ENCODE measurements around the gene SLC22A1. TPM values are rescaled to one million over a fixed set of nuclear protein-coding genes. Genes with fewer than 3 reads are reported as not detected.

The SLC22A1 gene
- total and polyA plus RNA-seq, 2 of the 13 experiments (the other 11 are each of a cell fraction or from before 2014, with no cell fraction given): 0.80 to 0.87 TPM

DNA sequence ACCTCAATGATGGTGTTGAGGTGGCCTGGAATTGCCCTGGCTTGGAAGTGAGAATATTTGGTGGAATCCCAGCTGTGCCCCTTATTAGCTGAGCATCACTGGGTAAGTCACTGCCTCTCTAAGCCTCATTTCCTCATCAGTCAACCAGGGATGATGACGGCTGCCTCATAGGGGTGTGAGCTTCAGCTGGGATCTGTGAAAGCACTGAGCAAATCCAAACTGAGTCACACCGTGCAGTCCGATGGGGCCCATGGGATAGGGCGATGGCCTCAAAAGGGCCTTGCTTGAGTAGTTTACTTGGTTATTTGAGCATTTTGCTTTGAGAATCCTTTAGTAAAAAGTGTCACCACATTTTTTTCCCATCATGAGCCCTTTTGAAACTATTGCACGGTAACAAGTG is 1.1 kb downstream of the SLC22A1 start:
- Histone ChIP-seq H2AFZ (ENCODE audit: low read length) (no peak overlapping the region), H3K9ac (ENCODE audit: insufficient read depth, low read depth, low read length) (no peak overlapping the region), H3K4me3 (replicated peaks in 1 of 3; ENCODE audit: insufficient read depth in 1 of 3, low read depth in 2 of 3, low read length in 3 of 3) (no peak overlapping the region), H3K9me3 (ENCODE audit: low read length) (no peaks in the 10 kb centered on the region), H4K20me1 (ENCODE audit: insufficient read depth, low read length) (no peaks in the 10 kb centered on the region), H3K27me3 (ENCODE audit: control insufficient read depth in 1 of 2, insufficient read depth in 2 of 2, low read length in 2 of 2) (no peaks in the 10 kb centered on the region), H3K4me2 (ENCODE audit: low read depth, low read length) (no peak overlapping the region), H3K27ac (ENCODE audit: extremely low read length, insufficient read depth, low read length) (no peak overlapping the region), H3K36me3 (replicated peaks in 1 of 2; ENCODE audit: control insufficient read depth in 1 of 2, insufficient read depth in 2 of 2, low read length in 2 of 2) (no peaks in the 10 kb centered on the region), H3K4me1 (ENCODE audit: insufficient read depth, low read length) (peaks cover 67% of the 10 kb centered on the region), H3K79me2 (ENCODE audit: insufficient read depth, low read length) (no peaks in the 10 kb centered on the region)
- FAIRE-seq (no peak), ATAC-seq (no peak), DNase-seq (ENCODE audit: low spot score) (no peak)
- CTCF ChIA-PET (ENCODE audit: low intra/inter-chr PET ratio, low total read pairs): no interaction called here
- POLR2A ChIA-PET: no interaction called here
- no peak for TF ChIP-seq EEA1 (CRISPR knock-in tag; IDR thresholded peaks at IDR 0.05; ENCODE audit: borderline replicate concordance)
- no peak for TF ChIP-seq SYNCRIP (IDR thresholded peaks at IDR 0.05; ENCODE audit: insufficient read depth, low read depth, low read length)
- no peak for TF ChIP-seq KLF6 (CRISPR knock-in tag; IDR thresholded peaks at IDR 0.05)
- TF ChIP-seq ZSCAN5A (CRISPR knock-in tag; IDR thresholded peaks at IDR 0.05; ENCODE audit: borderline replicate concordance): no peak
- no peak for TF ChIP-seq ZFP1 (CRISPR knock-in tag; IDR thresholded peaks at IDR 0.05)
- no peak for TF ChIP-seq THRA (CRISPR knock-in tag; IDR thresholded peaks at IDR 0.05; ENCODE audit: borderline replicate concordance)
- peak; percentile 14 for TF ChIP-seq RBM22 (optimal IDR thresholded peaks at IDR 0.05; ENCODE audit: low read length)
- in situ Hi-C loops (cut with HindIII; ENCODE audit: extremely low pct_ligation_motif_present, low pct_unique_long_range_greater_than_20kb): no loop called here
- no TSS peak for BruUV-seq (replicated peaks)
- intact Hi-C loops (cut with micrococcal nuclease; ENCODE audit: unreplicated experiment): no loop called here
- 97% methylated on average over 5 of the region's 5 CpGs for WGBS (ENCODE audit: low lambda C conversion rate)

Data from HepG2 (cell line).